Measurements from ENCODE around the gene SSBP2.

- TF ChIP-seq REST (IDR thresholded peaks at IDR 0.05; ENCODE audit: insufficient read depth in 1 of 2, low read depth in 2 of 2, low read length in 2 of 2) (no peak), TAF1 (IDR thresholded peaks at IDR 0.05; ENCODE audit: borderline replicate concordance, insufficient read depth, low read length) (no peak), POLR2AphosphoS5 (IDR thresholded peaks at IDR 0.05; ENCODE audit: low read depth, low read length) (no peak), SIN3A (IDR thresholded peaks at IDR 0.05; ENCODE audit: borderline replicate concordance, insufficient read depth, low read length) (no peak), FOXP2 (optimal IDR thresholded peaks at IDR 0.05; ENCODE audit: borderline replicate concordance, extremely low read depth, extremely low read length, insufficient read depth) (no peak)
Measured at GRCh38 chr5:81495286-81495685, 255.6 kb downstream of the SSBP2 start.

Measured in PFSK-1 (cell line).